ENCODE data around the gene MALRD1.

The MALRD1 gene

DNA sequence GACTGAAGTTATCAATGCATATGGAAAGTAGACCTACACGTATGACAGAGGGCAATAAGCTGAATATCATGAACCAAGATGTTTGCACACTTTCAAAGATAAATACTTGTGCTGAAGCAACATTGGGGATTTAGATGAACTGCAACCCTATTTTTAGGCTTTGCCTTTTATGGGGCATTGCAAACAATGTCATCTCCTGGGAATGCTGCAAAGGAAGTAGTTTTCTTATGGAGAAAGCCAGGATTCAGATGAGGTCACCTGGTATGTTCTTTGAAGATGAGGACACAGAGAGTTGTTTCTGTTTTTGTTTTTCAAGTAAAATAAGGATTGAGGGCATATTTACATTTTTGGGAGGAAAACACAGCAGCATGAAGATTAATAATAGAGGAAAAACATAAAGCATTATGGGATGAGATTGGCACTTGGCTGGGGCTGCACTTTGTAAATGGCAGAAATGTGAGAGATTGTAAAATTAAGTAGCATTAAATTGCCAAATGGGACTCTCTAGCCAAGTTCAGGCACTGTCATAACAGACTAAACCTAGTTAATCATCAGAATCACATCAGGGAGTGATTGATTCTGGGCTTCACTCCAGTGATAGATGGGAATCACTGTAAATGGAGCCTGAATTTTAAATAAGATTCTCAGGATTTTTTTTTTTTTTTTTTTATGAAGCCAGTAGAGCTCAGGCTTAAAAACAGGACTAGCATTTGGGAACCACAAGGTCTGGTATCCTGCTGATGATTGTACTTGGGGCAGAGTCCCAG, 63.1 kb downstream of the MALRD1 start:
- no peak for DNase-seq (ENCODE audit: low read depth)

DNA sequence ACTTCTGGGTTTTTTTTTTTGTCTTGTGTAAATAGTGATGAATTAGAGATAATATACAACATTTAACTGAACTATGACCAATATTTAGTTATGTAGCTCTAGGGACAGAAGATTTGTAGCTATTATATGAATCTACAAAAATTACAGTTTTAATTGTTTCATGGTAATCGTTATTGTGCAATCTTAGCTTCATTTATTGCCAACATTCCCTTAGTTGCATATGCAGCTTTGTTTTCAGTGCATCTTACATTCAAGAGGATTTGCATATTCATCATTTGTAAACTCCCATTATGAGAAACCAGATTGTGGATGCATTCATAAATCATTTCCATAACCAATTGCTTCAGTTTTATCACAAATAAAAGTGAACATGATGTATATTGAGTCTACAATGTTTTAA, 68.8 kb downstream of the MALRD1 start:
- DNase-seq (ENCODE audit: low read depth) = no peak

DNA sequence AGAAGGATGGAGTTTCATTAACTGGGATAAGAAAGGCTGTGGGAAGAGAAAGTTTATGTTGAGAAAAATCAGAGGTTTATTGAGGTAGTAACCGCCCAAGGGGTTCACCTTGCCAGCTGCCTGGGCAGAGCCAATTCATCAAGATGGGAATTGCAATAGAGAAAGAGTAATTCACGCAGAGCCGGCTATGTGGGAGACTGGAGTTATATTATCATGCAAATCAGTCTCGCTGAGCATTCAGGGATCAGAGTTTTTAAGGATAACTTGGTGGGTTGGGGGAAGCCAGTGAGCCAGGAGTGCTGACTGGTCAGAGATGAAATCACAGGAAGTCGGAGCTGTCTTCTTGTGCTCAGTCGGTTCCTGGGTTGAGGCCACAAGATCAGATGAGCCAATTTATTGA, 70.6 kb downstream of the MALRD1 start:
- no peak for DNase-seq (ENCODE audit: low read depth)

DNA sequence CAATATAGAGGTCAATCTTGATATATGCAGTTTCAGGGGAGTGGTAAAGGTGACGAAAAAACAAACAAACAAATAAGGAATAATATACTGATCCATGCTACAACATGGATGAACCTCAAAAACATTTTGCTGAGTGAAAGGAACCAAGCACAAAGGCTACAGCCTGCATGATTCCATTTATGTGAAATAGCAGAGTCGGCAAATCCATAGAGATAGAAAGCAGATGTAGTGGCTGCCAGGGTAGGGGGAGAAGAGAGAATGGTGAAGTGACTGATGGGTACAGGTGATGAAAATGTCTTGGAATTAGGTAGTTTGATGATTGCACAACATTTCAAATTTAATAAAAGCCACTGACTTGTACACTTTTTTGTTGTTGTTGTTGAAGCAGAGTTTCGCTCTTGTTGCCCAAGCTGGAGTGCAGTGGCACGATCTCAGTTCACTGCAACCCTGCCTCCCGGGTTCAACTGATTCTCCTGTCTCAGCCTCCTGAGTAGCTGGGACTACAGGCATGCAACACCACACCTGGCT, 71.8 kb downstream of the MALRD1 start:
- DNase-seq (ENCODE audit: low read depth) = no peak

DNA sequence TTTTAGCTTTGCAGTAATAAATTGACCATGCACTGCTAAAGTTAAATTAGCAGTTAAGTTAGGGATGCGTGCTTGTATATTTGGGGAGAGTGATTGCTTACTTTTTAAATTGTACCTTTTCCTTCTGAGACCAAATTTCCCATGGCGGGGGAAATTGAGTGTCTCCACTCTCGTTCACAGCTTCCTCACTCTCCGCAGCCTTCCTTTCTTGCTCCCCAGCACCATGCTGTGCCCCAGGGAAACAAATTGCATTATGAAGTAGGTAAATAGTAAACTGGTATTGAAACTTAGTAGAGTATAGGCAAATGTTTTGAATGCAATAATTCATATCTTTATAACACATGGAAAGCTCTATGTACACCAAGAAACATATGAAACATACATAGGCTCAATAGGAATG, 85.4 kb downstream of the MALRD1 start:
- DNase-seq (ENCODE audit: low read depth) = no peak

DNA sequence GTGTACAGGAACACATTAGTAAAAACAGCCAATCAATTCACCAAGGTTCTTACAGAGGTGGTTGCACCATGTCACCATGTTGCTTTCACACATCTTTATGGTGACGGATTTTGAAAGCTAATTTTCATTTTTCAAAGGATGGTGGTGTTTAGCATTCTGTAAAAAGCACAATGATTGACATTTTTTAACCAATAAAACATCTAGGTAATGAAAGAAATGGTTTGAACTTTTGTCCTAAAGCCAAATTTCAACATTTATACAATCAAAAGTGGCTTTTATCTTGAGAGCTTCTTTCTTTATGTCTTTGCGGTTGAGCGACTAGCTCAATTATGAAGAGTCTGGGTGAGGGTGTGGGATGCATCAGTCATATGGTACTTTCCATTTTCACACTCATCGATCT, 94.4 kb downstream of the MALRD1 start:
- no peak for DNase-seq (ENCODE audit: low read depth)

DNA sequence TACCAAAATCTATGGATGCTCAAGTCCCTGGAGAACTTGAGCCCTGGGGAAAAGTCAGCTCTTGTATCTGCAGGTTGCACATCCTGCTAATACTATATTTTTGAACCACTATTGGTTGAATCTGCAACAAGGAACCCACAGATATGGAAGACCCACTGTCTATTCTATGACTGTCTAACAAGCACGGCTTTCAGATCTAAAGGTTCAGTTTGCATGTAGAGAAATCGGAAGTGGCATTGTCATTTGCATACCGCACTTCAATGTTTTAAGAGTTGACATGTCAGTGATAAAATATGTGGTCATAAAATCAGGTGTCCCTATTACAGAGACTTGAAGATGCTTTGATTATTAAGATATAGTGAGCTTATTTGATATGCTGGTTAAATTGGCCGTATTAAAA, 95.6 kb downstream of the MALRD1 start:
- DNase-seq (ENCODE audit: low read depth) = no peak

DNA sequence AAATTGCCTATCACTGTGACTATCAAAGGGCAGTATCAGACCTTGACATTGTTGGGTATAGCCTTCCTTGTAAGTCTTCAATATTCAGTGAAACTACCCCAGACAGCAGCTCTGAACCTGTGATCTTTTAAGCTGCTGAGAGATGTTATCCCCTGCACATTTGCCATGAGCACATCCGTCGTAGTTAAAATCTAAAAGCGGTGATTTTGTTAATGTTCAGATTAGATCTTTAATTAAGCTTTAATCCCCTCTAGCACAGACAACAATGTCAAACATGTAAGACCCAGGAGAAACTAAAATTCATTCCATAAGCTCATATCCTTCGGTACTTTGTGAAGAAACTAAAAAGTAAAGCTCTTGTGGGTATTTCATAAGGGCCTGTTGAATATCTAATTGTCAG, 105.8 kb downstream of the MALRD1 start:
- DNase-seq (ENCODE audit: low read depth) = no peak

DNA sequence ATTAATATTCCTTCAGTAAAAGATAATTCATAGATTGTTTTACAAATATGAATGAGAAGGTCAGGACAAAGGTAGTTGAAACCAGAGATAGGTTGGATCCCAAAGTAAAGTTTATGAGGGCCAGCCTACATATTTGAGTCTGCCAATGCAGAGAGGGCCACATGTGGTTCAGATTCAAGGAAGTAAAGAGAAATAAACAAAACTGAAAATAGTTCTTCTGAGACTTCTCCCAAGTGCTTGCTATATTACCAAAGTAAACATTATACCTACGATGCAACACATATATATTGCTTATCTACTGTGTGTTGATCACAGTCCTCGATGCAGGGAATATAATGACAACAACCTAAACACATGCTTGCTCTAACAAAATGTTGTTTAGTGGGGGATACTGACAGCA, 109.8 kb downstream of the MALRD1 start:
- DNase-seq (ENCODE audit: low read depth) = no peak

DNA sequence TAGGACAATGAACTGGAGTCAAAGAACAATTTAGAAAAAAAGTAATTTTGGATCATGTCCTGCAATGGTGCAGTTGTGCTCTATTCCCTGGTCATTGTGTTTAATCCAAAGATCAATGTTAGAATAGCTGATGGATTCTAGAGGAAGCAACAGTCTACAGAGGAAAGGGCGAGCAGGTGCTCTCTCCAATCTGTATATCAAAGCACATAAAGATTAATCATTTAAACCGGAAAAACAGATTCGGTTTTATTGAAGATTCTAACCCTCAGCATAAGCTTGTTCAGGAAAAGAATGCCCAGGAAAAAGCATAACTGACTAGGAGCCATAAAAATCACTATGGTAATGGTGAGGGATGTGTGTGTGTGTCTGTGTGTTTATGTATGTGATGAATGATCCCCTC, 110.3 kb downstream of the MALRD1 start:
- DNase-seq (ENCODE audit: low read depth) = no peak

DNA sequence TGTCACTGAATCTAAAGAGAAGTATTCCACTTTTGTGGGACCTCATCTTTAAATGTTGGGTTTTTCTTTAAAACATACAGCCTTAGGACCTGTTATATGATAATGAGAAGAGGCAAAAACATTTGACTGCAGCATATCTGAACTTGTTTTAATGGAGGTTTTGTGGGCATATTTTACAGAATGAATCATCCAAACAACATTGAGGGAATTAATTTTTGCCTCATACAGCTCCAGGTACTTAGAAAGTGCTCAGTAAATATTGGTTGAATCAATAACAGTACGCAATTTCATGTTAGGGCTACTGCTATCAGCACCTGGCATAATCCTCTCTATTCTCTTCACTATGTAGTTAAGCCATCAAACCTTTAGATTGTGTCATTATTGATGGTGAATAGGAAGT, 115.9 kb downstream of the MALRD1 start:
- DNase-seq (ENCODE audit: low read depth) = no peak

DNA sequence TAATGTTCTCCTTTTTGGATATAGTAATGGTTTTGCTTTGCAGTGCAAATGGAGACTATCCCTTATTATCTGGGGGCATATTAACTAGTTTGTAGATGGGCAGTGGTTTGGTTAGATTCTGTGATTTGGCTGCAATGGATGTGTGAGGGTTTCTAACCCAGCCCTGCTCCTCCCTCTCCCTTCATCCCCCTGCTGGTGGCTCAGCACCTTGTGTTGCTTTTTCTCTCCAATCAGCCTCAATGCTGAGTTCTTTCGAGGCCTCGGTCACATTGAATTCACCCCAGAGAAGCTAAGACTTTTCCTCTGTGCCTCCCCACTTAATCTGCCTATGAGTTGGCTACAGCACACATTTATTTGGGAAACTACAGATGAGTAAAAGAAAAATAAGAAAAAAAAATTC, 120.0 kb downstream of the MALRD1 start:
- no peak for DNase-seq (ENCODE audit: low read depth)

DNA sequence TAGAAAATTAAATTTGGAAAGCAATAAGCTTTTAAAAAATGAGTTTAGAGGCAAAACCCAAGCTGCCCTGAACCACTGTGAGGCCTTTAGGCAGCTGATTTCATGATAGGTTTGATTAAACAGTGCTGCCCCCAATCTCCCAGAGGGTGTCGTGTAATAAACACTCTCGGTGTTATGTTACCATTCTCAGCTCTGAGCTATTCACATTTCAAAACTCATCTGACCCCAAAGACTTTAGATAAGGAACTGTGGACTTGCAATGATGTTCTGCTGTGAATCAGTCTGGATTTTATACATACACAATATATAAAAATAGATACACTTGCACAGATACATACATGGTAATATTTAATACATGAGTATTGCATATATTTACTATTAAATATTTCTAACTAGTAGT, 120.4 kb downstream of the MALRD1 start:
- DNase-seq (ENCODE audit: low read depth) = no peak

DNA sequence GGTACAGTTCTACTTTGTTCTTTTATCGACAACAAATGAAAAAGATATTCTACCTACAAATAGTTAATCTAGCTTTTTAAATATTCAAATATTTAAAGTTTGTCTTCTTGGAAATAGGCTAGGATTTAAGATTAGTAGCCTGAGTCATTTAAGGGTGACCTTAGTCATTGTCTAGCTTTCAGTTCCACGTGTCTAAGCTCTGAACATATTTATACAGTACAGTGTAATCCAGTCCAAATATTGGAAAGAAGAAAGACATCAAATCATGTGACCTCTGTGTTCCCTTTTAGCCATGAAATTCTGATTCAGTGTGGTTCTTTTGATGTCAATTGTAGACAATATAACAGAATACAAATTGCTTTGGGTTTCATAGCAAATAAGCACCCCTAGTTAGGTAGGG, 121.1 kb downstream of the MALRD1 start:
- DNase-seq (ENCODE audit: low read depth) = no peak

DNA sequence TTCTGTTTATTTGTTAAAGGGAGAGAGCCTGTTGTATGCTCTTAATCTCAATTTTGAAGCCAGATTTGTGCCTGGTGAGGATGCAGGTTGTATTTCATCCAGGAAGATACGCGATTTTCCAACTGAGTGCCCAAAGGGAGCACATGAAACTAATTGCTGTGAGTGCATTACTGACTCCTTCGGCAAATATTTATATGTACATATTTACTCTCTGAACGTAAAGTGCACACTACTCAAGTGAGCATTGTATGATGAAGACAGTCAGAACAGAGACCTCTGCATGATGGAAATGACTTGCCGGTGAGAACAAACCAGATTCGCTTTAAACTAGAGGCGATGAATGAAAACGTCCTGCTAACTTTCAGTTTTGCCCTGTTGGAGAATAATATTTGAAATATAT, 130.1 kb downstream of the MALRD1 start:
- no peak for DNase-seq (ENCODE audit: low read depth)

DNA sequence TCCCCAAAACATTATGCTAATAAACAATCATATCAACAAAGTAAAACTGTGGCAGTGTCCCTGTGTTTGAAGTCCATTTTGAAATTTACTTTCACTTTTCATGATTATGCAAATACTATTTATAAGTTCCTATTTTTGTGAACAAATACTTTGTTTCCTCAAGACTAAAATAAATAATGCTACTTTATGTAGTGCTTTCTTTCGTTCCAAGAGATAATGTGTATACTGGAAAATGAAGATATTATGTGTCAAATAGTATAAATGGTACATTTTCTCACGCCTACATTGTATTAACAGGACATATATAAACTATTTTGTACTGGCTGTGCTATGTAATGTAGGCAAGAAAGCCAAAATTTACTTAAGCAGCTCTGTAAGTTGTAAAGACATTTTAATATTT, 136.3 kb downstream of the MALRD1 start:
- no peak for DNase-seq (ENCODE audit: low read depth)

DNA sequence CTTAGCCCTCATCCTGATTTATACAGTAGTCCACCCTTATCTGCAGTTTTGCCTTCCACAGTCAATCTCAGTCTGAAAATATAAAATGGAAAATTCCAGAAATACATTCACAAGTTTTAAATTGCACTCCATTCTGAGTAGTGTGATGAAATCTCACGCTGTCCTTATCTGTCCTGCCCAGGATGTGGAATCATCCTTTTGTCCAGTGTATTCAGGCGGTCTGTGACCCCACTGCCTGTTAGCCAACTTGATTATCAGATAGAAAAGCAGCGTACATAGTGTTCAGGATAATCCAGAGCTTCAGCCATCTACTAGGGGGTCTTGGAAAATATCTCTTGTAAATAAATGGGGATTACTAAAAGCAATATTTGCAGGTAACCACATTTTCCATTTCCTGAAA, 146.3 kb downstream of the MALRD1 start:
- DNase-seq (ENCODE audit: low read depth) = no peak

DNA sequence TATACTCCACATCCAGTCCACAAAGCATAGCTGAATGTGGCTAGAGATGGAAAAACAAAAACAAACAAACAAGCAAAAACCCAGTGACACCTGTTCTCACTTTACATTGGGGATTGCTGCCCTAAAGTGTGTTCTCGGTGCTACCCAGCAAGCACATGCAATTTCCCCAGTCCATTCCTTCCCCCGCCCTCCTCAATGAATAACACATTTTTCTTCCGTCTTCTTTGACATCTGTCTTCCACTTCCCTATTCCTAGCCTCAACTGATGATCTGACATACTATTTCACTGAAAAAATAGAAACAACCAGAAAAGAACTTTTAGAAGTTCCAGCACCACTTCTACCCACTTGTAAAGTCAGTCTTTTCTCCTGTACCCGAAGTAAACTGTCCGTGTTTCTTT, 147.1 kb downstream of the MALRD1 start:
- DNase-seq (ENCODE audit: low read depth) = no peak

DNA sequence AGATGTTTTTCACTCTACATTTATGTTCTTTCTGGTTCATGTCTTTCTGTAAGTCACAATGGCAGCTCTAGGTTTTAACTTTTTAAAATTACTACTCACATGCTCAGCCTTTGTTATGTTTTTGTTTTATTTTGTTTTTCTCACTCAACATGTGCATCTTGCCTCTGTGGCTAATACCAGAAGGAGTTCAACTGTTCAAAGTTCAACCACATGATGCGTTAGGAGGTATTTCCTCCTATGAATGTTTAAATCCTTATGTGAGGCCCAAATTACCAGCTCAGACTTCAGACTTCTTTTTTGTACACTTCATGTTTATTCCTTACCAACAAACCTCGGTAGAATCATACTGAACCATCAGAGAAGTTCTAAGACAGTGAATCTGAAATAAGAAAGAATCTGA, 151.6 kb downstream of the MALRD1 start:
- no peak for DNase-seq (ENCODE audit: low read depth)

DNA sequence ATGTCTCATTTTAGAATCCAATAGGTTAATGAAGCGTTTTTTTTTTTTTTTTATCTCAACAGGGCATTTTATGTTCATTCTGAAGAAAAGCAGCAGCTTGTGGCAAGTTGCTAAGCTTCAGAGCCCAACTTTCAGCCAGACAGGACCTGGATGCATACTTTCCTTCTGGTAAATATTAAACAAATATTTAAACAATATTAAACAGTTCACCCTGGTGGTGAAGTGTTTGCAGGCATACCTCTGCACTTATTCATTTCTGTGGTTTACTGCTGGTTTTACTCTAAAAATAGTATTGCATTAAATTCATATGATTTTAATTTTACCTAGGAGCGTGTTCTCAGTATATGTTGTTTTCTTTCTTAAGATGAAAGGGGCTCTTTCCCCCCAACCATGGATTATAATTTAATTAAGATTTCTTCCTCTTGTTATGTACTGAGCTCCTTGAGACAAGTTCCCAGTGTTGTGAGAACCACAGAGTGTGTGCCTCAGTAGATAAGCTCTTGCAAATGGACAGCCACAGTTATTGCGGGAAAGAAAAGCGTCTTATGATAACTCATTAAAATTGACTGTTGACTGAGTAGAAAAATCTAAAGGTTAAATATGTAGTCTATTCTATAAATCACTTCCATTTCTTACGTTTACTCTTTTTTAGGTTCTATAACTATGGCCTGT, 155.8 kb downstream of the MALRD1 start:
- DNase-seq (ENCODE audit: low read depth) = no peak

DNA sequence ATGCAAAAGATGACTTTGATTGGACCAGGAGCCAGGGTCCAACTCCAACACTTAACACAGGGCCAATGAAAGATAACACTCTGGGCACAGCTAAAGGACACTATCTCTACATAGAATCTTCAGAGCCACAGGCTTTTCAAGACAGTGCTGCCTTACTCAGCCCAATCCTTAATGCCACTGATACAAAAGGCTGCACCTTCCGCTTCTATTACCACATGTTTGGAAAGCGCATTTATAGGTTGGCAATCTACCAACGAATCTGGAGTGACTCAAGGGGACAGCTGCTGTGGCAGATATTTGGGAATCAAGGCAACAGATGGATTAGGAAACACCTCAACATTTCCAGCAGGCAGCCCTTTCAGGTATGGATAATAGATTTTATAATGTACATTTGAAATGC, 160.7 kb downstream of the MALRD1 start:
- DNase-seq (ENCODE audit: low read depth) = no peak

DNA sequence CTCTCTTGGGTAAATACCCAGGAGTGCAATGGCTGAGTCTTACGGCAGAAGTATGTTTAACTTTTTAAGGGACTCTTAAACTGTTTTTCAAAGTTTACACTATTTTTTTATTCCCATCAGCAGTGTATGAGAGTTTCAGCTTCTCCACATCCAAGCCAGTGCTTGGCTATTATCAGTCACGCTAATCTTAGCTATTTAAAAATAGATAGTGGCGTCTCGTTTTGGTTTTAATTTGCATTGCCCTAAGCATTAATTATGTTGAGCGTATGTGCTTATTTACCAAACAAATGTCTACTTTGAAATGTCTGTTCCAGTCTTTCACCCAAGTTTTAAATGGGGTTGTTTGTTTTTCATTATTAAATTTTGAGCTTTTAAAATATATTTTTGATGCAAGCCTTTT, 164.0 kb downstream of the MALRD1 start:
- no peak for DNase-seq (ENCODE audit: low read depth)

DNA sequence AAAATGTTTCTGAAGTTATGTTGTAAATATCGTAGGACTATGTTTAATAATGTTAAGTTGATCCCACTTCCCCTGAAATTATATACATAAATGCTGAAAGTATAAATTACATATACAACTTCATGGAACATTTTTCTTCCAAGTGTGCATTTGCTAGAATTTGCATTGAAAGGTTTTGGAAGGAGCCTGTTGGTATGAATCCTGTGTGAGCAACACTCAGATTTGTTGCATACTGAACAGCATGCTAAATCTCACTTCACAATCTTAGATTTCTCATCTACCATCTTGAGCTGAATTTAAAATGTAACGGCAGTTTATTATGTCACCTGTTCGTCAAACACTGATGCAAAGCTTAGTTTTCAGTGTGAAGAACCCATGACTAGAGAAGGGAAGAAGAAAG, 172.6 kb downstream of the MALRD1 start:
- DNase-seq (ENCODE audit: low read depth) = no peak

DNA sequence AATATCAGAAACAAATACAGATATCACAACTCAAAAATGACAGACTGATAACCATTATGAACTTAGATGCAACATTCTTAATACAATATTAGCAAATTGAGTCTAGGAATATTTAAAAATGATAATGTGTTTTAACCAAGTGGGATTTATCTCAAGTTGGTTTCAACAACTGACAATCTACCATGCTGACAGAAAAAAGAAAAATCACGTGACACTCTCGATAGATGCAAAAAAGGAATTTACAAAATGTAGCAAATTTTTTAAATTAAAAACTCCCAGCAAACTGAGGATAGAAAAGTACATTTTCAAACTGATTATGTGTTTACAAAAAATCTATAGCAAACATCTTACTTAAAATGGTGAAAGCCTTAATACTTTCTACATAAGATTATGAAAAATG, 177.4 kb downstream of the MALRD1 start:
- DNase-seq (ENCODE audit: low read depth) = no peak

All from stimulated activated CD8-positive, alpha-beta memory T cell treated with anti-CD3 and anti-CD28 coated beads, Interleukin-15, amount 100 ng/mL, for 1 hour (primary cell).